ENCODE data around the gene THUMPD3. TPM values are rescaled to one million over a fixed set of nuclear protein-coding genes. Genes with fewer than 3 reads are reported as not detected.

The THUMPD3 gene
- total and polyA plus RNA-seq, 9 of the 15 experiments (the other 6 are each of a cell fraction or from before 2014, with no cell fraction given): 58.3 to 132 (median 113) TPM

DNA sequence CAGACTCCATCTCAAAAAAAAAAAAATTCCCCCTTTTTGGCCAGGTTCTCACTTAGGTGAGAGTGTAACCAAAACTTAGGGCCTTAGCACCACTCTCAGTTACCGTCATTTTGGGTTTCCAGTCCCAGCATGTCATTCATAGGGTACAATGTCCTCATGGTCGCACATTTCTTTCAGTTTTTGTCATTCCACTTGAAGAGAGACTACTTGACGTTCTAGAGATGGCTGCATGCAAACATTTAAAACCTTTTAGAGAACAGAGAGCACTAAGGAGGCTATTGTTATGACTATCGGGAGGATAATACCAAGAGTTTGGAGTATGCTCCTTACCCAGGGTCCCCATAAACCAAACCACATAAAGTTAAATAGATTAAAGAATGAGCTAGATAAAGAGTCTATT, 37.9 kb upstream of the THUMPD3 start (continued):
- TF ChIP-seq, protein P1, sequence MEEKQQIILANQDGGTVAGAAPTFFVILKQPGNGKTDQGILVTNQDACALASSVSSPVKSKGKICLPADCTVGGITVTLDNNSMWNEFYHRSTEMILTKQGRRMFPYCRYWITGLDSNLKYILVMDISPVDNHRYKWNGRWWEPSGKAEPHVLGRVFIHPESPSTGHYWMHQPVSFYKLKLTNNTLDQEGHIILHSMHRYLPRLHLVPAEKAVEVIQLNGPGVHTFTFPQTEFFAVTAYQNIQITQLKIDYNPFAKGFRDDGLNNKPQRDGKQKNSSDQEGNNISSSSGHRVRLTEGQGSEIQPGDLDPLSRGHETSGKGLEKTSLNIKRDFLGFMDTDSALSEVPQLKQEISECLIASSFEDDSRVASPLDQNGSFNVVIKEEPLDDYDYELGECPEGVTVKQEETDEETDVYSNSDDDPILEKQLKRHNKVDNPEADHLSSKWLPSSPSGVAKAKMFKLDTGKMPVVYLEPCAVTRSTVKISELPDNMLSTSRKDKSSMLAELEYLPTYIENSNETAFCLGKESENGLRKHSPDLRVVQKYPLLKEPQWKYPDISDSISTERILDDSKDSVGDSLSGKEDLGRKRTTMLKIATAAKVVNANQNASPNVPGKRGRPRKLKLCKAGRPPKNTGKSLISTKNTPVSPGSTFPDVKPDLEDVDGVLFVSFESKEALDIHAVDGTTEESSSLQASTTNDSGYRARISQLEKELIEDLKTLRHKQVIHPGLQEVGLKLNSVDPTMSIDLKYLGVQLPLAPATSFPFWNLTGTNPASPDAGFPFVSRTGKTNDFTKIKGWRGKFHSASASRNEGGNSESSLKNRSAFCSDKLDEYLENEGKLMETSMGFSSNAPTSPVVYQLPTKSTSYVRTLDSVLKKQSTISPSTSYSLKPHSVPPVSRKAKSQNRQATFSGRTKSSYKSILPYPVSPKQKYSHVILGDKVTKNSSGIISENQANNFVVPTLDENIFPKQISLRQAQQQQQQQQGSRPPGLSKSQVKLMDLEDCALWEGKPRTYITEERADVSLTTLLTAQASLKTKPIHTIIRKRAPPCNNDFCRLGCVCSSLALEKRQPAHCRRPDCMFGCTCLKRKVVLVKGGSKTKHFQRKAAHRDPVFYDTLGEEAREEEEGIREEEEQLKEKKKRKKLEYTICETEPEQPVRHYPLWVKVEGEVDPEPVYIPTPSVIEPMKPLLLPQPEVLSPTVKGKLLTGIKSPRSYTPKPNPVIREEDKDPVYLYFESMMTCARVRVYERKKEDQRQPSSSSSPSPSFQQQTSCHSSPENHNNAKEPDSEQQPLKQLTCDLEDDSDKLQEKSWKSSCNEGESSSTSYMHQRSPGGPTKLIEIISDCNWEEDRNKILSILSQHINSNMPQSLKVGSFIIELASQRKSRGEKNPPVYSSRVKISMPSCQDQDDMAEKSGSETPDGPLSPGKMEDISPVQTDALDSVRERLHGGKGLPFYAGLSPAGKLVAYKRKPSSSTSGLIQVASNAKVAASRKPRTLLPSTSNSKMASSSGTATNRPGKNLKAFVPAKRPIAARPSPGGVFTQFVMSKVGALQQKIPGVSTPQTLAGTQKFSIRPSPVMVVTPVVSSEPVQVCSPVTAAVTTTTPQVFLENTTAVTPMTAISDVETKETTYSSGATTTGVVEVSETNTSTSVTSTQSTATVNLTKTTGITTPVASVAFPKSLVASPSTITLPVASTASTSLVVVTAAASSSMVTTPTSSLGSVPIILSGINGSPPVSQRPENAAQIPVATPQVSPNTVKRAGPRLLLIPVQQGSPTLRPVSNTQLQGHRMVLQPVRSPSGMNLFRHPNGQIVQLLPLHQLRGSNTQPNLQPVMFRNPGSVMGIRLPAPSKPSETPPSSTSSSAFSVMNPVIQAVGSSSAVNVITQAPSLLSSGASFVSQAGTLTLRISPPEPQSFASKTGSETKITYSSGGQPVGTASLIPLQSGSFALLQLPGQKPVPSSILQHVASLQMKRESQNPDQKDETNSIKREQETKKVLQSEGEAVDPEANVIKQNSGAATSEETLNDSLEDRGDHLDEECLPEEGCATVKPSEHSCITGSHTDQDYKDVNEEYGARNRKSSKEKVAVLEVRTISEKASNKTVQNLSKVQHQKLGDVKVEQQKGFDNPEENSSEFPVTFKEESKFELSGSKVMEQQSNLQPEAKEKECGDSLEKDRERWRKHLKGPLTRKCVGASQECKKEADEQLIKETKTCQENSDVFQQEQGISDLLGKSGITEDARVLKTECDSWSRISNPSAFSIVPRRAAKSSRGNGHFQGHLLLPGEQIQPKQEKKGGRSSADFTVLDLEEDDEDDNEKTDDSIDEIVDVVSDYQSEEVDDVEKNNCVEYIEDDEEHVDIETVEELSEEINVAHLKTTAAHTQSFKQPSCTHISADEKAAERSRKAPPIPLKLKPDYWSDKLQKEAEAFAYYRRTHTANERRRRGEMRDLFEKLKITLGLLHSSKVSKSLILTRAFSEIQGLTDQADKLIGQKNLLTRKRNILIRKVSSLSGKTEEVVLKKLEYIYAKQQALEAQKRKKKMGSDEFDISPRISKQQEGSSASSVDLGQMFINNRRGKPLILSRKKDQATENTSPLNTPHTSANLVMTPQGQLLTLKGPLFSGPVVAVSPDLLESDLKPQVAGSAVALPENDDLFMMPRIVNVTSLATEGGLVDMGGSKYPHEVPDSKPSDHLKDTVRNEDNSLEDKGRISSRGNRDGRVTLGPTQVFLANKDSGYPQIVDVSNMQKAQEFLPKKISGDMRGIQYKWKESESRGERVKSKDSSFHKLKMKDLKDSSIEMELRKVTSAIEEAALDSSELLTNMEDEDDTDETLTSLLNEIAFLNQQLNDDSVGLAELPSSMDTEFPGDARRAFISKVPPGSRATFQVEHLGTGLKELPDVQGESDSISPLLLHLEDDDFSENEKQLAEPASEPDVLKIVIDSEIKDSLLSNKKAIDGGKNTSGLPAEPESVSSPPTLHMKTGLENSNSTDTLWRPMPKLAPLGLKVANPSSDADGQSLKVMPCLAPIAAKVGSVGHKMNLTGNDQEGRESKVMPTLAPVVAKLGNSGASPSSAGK (IDR thresholded peaks at IDR 0.05): no peak
- TF ChIP-seq PPARD (CRISPR knock-in tag; IDR thresholded peaks at IDR 0.05) (no peak), IFI16 (CRISPR knock-in tag; IDR thresholded peaks at IDR 0.05) (no peak), CBFB (CRISPR knock-in tag; IDR thresholded peaks at IDR 0.05) (no peak), CHD2 (IDR thresholded peaks at IDR 0.05; ENCODE audit: low read depth, low read length) (no peak), ZNF324 (CRISPR knock-in tag; IDR thresholded peaks at IDR 0.05) (no peak), ZNF174 (CRISPR knock-in tag; IDR thresholded peaks at IDR 0.05) (no peak)
- TF ChIP-seq, protein P2, sequence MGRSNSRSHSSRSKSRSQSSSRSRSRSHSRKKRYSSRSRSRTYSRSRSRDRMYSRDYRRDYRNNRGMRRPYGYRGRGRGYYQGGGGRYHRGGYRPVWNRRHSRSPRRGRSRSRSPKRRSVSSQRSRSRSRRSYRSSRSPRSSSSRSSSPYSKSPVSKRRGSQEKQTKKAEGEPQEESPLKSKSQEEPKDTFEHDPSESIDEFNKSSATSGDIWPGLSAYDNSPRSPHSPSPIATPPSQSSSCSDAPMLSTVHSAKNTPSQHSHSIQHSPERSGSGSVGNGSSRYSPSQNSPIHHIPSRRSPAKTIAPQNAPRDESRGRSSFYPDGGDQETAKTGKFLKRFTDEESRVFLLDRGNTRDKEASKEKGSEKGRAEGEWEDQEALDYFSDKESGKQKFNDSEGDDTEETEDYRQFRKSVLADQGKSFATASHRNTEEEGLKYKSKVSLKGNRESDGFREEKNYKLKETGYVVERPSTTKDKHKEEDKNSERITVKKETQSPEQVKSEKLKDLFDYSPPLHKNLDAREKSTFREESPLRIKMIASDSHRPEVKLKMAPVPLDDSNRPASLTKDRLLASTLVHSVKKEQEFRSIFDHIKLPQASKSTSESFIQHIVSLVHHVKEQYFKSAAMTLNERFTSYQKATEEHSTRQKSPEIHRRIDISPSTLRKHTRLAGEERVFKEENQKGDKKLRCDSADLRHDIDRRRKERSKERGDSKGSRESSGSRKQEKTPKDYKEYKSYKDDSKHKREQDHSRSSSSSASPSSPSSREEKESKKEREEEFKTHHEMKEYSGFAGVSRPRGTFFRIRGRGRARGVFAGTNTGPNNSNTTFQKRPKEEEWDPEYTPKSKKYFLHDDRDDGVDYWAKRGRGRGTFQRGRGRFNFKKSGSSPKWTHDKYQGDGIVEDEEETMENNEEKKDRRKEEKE (IDR thresholded peaks at IDR 0.05; ENCODE audit: borderline replicate concordance in 1 of 2, control insufficient read depth in 1 of 2, low read depth in 2 of 2, low read length in 1 of 2): no peak
- TF ChIP-seq, protein P3, sequence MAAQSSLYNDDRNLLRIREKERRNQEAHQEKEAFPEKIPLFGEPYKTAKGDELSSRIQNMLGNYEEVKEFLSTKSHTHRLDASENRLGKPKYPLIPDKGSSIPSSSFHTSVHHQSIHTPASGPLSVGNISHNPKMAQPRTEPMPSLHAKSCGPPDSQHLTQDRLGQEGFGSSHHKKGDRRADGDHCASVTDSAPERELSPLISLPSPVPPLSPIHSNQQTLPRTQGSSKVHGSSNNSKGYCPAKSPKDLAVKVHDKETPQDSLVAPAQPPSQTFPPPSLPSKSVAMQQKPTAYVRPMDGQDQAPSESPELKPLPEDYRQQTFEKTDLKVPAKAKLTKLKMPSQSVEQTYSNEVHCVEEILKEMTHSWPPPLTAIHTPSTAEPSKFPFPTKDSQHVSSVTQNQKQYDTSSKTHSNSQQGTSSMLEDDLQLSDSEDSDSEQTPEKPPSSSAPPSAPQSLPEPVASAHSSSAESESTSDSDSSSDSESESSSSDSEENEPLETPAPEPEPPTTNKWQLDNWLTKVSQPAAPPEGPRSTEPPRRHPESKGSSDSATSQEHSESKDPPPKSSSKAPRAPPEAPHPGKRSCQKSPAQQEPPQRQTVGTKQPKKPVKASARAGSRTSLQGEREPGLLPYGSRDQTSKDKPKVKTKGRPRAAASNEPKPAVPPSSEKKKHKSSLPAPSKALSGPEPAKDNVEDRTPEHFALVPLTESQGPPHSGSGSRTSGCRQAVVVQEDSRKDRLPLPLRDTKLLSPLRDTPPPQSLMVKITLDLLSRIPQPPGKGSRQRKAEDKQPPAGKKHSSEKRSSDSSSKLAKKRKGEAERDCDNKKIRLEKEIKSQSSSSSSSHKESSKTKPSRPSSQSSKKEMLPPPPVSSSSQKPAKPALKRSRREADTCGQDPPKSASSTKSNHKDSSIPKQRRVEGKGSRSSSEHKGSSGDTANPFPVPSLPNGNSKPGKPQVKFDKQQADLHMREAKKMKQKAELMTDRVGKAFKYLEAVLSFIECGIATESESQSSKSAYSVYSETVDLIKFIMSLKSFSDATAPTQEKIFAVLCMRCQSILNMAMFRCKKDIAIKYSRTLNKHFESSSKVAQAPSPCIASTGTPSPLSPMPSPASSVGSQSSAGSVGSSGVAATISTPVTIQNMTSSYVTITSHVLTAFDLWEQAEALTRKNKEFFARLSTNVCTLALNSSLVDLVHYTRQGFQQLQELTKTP (IDR thresholded peaks at IDR 0.05; ENCODE audit: low read depth in 1 of 2, partially characterized antibody in 2 of 2): no peak
